Fibroblast of upper back skin (primary cell): Measurements from ENCODE around the gene AUTS2.

Experiments used
- DNase-seq: peaks from one replicate; pipeline ENCODE4 v3.0.0-alpha.2; 2013

Gene AUTS2

DNA sequence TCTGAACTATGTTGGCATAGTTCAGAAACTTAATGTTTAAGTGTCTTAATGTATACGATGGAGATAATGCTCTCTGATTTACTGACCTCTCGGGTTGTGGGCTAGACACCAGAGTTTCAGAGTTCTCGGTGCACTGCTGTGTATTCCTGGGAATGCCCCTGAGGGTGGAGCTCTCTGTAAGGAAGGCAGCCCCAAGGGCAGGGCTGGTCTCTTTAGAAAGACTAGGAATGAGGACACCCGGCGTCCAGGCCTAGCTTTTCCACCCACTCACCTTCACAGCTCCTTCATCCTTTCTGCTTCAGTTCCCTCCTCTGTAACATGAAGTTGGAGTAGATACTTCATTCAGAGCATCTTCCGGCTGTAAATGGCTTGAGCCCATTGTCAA lies 997.1 kb downstream of the AUTS2 start:
- no peak for DNase-seq

DNA sequence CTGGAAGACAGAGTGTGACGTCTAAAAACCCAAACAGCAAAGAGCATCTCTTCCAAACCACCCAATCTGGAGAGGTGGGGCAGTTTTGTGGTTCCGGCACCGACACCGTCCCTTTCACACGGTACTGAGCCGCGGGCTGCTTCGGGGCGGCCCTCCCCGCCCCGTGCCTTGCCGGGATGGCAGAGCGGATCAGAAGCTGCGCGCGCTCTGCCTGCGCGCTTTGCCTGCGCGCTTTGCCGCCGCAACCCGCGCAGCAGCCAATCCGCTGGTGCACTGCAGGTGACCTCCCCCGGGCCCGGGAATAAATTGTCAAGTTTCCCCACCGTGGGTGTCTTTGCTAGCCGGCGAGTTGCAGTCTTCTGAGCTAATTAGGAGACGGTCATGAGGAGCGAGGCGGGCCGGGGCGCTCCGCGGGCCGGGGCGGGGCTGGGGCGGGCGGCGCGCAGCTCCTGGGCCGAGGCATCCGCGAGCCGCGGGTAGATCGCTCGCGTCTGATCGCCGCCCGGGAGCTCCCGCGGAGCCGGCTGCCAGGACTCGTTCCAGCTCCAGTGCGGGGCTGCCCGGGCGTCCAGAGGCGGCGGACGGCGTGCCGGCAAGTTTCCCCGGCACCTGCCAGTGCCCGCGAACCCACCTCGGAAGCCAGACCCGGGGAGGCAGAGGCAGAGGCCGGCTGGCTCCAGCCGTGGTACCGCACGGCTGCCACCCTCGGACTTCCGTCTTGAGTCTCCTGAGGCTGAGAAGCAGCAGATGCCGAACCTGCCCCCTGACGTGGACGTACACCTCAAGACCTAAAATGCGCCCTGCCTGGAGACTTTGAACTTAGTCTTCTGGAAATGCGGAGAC lies 997.7 kb downstream of the AUTS2 start:
- no peak for DNase-seq

GRCh38 chr7:70596598-70596913 lies 998.3 kb downstream of the AUTS2 start:
- no peak for DNase-seq

- no peak for DNase-seq
Observed at GRCh38 chr7:70597066-70597465, 998.8 kb downstream of the AUTS2 start.

GRCh38 chr7:70598976-70599375 lies 1000.7 kb downstream of the AUTS2 start:
- DNase-seq = peak; percentile 32

- DNase-seq = no peak
Observed at GRCh38 chr7:70599446-70600190, 1001.3 kb downstream of the AUTS2 start.

- no peak for DNase-seq
Observed at GRCh38 chr7:70600993-70601392, 1002.7 kb downstream of the AUTS2 start.

DNA sequence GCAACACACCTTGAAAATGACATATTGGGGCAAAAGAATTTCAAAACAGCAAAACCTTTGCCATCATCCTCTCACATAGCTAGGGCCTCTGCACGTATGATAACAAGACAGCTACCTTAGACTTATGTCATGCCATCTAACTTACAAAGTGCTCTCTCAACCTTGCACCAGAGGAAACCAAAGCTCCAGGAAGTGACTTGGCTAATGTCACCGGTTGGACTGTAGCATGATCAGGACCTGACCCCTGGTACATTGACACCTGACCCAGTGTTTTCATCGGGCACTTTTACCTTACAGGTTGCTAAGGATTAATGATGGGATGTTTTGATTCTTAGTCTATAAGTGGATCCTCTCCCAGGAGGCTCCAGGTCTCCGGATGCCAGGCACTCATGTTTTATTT lies 1003.8 kb downstream of the AUTS2 start:
- no peak for DNase-seq

DNA sequence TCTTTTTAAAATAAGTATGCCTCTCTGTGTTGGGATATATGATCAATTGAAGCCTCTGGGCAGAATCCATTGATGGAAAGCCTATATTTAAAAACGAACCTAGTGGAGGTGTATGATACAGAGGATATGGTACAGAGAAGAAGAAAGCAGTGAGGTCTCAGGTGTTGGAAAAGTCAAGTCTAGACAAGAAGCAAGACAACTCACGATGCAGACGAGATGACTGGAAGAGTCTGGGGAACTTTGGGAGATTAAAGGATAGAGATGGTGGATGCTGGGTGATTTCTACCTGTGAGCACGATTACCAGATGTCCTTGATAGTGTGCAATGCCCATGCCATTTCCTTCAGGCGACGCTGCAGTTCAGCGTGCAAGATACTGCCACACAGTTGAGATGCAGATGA lies 1009.0 kb downstream of the AUTS2 start:
- no peak for DNase-seq

GRCh38 chr7:70607759-70608158 lies 1009.5 kb downstream of the AUTS2 start:
- DNase-seq = peak; percentile 44

GRCh38 chr7:70608229-70608628 lies 1010.0 kb downstream of the AUTS2 start:
- DNase-seq = peak; percentile 35

DNA sequence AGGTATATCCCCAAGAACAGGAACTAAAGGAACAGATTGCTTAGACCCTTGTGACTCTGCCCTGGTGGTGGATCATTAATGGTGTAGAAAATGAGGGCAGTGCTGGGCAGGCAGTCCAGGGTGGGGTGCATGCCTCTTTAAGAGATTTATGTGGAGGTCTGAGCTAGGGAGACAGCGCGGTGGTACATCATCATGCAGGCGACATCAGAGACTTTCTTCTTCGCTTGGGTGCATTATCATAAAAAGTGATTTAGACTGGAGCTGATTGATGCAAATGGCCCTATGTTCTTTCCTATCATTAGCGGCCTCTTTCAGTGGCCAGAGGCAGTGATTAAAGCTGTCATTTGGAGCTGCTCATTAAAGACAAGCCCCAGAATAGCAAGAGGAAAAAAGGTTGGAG lies 1014.5 kb downstream of the AUTS2 start:
- DNase-seq = no peak

- DNase-seq = peak; percentile 58
Observed at GRCh38 chr7:70614237-70615045, 1016.2 kb downstream of the AUTS2 start.

DNA sequence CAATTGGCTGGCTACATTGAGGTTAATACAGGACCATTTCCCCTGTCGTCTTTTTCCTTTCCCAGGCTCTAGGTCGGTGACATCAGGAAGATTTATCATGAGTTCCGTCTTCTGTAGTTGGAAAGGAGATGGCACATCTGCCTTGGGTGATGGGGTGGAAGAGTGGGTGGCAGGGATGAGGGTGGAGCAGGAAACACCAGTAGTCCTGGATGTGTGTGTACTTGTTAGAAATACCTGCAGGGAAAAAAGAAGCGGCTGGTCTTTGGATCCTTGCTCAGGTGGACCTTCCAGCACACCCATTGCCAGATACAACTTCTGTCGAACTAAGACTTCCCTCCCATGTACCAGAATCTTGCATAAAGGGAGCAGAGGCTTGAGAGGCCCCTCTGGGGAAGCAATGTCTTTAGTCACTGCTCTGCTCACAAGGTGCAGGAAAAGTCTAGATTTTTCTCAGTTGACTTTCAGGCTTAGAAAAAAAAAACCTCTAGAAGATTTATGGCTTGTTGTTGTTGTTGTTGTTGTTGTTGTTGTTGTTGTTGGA lies 1016.9 kb downstream of the AUTS2 start:
- no peak for DNase-seq

DNA sequence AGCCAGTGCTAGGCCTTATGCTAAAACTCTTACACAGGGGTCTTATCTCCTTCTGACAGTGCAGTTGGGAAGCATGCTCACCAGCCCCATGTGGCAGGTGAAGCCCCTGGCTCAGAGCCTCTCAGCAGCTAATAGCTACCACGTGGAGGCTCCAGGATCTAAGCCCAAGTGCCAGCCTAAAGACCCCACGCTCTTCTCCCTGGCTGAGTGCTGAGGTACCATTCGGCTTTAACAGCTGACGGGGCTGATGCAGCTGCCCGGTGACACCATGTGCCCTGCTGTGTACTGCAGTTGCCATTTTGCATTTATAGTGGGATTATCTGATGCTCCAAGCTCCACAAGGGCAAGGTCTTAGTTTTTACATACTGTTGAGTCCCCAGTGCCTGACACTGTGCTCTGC lies 1017.9 kb downstream of the AUTS2 start:
- DNase-seq = no peak

- DNase-seq = no peak
Observed at GRCh38 chr7:70616821-70617220, 1018.5 kb downstream of the AUTS2 start.

GRCh38 chr7:70618020-70618551 lies 1019.8 kb downstream of the AUTS2 start:
- no peak for DNase-seq

GRCh38 chr7:70619130-70619529 lies 1020.9 kb downstream of the AUTS2 start:
- no peak for DNase-seq

GRCh38 chr7:70619659-70620058 lies 1021.4 kb downstream of the AUTS2 start:
- DNase-seq = no peak

DNA sequence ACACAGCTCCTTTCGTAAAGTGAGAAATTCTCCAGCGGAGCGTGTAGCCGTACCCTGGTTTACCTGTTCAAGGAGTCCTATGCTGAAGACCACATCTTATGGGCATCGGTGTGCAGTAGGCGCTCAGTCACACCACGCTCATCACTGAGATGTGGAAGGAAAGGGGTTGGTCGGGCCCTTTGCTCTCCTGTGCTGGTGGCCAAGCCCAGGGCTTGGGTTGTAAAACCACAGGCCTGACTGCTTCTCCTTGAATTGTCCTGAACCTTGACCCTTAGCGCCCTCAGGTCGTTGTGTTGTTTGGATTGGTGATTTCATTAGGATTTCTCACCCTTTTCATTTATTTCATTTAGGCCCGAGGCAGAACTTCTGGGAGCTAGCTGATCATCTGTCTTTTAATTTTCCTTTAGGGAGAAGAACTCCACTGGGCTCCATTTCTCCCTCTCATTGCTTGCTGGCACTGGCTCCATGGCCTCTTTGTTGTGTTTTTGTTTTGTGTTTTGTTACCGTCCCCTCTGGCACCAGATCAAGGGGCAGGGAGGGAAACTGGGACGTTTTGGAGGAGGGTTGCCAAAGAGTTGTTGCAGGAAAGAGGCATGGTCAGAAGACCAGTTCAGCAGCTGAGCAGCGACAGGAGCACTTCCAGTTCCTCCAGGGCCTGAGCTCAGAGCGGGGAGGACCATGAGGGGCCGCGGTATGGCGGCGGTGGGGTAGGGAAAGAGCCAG lies 1022.2 kb downstream of the AUTS2 start:
- DNase-seq = no peak

- no peak for DNase-seq
Observed at GRCh38 chr7:70621954-70622600, 1023.8 kb downstream of the AUTS2 start.

DNA sequence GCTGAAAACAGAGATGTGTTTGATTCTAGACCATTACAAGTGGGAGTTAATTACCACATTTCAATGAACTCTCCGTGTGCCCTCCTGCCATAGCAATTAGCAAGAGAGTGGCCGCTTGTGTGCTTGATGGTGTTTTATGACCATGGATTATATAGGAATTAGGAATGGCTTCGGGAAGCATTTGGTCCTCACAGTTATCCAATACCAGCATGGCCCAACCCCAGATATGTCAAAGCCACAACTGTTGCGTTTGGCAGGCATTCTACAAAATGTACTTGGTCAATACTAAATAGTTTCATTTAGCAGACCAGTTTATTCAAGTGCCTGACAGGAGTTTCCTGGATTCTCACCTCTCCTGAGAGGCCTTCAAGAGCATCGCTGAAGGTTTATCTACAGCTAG lies 1024.7 kb downstream of the AUTS2 start:
- no peak for DNase-seq
